Memory B cell (primary cell): Measurements from ENCODE around the gene GYPC.
"Not testable (repeated sequence)": the region's sequence is repeated elsewhere in the genome, so short reads cannot be mapped to it uniquely, and the experiment has no call there.

ENCODE experiments used
- ATAC-seq: fragments of 150-1000 bp; cut with Tn5 transposase; 2 replicates; pipeline ENCODE4 v1.10.0; 2021; ENCODE audit warnings: low read depth, mild to moderate bottlenecking, moderate library complexity
- DNase-seq, 2 donors: peaks; one replicate each; pipeline ENCODE4 v3.0.0; 2022; ENCODE audit warnings: low spot score in 2 of 2
- H3K27ac Mint-ChIP-seq: one replicate; pipeline ENCODE4 v1.8.0; 2022; ENCODE audit warnings: mild to moderate bottlenecking, moderate library complexity, mixed read lengths
- H3K27me3 Mint-ChIP-seq: one replicate; pipeline ENCODE4 v1.8.0; 2022; ENCODE audit warnings: mixed read lengths
- H3K36me3 Mint-ChIP-seq: one replicate; pipeline ENCODE4 v1.8.0; 2022; ENCODE audit warnings: mild to moderate bottlenecking, mixed read lengths
- H3K4me1 Mint-ChIP-seq: one replicate; pipeline ENCODE4 v1.8.0; 2022; ENCODE audit warnings: mixed read lengths
- H3K4me3 Mint-ChIP-seq: one replicate; pipeline ENCODE4 v1.8.0; 2022; ENCODE audit warnings: mild to moderate bottlenecking, moderate library complexity, mixed read lengths
- H3K9me3 Mint-ChIP-seq: one replicate; pipeline ENCODE4 v1.8.0; 2022; ENCODE audit warnings: mixed read lengths

Gene GYPC, protein sequence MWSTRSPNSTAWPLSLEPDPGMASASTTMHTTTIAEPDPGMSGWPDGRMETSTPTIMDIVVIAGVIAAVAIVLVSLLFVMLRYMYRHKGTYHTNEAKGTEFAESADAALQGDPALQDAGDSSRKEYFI

DNA sequence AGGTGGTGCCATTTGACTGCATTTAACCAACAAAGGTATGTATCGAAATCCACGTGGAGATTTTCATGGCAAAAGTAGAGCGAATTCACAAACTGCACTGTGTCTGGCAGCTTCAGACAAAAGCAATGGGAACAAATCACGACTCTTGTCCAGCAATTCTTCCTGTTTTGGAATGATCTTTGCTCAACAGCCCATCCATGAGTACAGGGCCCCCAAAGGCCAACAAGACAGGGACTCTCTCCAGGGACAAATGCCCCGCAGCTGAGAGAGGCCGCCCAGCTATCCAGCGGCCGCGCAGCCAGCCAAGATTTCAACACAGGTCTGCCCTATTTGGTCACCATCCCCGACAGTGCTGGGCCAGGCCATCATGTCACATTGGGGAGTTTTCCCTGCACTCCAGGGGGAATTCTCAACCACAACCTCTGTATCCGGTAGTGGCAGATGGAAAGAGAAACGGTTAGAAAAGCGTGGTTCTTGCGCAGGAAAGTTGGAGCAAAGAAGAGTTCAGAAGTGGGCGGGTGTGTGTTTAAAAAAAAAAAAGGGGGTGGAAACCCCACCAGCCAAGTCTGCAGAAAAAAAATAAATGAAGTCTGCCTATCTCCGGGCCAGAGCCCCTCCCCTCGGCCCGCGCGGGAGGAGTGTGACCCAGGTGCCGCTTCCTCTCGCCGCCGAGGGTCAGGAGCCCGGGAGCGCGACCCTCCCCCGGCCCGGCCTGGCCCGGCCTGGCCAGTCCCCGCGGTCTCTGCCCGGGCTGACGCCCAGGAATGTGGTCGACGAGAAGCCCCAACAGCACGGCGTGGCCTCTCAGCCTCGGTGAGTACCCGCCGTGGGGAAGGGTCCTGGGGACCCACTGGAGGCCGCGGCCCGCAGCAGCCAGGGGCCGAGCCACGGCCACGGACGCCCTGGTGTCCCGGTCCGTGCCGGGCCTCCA lies at the start of gene GYPC:
GYPC (plus strand) TSS at position 659 of the 931 bp plus-strand sequence; CDS start at position 765, 106 bp downstream.
- Mint-ChIP-seq H3K27ac (peak within 1 kb of the TSS; percentile 94), H3K36me3 (no peaks in the 10 kb centered on the region), H3K4me1 (peaks cover 32% of the 10 kb centered on the region), H3K4me3 (peak within 1 kb of the TSS; percentile 96), H3K27me3 (no peaks in the 10 kb centered on the region), H3K9me3 (peaks cover 3% of the 10 kb centered on the region)
- DNase-seq = peak in 1 of 2 donors; percentile 31
- ATAC-seq = peak; percentile 41

DNA sequence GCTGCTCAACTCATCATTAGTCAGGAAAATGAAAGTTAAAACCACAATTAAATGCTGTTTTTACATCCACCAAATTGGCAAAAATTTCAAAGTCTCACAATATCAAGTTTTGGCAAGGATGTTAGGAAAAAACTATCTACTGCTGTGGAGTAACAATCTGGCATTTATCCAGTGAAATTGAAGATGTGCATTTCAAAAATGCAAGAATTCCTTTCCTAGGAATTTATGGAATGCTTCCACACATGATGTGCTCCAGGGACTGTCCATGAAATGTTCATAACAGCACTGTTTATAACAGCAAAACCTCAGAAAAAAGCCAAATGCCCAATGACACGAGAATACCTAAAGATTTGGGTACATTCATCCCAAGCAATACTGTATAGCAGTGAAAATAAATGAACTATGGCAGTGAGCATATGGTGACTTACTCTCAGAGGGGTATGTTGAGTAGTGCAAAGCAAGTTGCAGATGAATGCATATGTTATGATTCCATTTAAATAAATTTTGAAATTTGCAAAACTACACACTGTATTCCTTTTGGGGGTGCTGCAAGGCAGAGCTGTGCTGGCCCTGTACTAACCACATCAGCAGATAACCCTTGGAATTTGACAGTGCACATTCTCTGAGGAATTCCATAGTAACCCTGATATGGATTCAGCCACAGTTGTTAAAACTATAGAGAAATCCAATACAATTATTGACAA lies 41.3 kb upstream of the GYPC start:
- H3K36me3 Mint-ChIP-seq = no peaks in the 10 kb centered on the region
- ATAC-seq (no peak), DNase-seq (no peak)
- H3K4me3 Mint-ChIP-seq = no peak overlapping the region
- H3K27me3 Mint-ChIP-seq = no peaks in the 10 kb centered on the region
- no peaks in the 10 kb centered on the region for H3K9me3 Mint-ChIP-seq
- H3K27ac Mint-ChIP-seq = no peak overlapping the region
- peaks cover 4% of the 10 kb centered on the region for H3K4me1 Mint-ChIP-seq

DNA sequence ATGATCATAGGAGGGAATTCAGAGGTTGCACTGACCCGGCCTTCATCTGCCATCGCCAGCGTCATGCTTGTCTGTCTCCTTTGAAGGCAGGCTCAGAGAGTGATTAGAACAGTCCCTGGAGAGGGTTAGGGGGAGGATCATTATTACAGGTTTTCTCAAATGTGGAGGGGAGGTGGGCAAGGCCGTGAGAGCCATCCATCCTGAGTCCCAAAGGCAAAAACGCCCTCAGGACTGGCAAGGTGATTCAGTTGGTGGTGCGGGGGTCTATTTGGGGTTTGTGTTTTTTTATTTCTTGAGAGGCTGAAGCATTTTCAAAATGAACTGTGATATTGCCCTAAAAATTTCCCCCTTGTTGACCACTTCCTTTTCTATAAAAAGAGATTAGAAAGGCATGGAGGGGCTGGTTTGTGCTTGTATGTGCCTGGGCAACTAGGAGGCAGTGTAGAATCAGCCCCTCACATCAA lies 39.3 kb upstream of the GYPC start:
- no peaks in the 10 kb centered on the region for H3K27me3 Mint-ChIP-seq
- no peak for ATAC-seq
- no peak for DNase-seq
- peaks cover 4% of the 10 kb centered on the region for H3K4me1 Mint-ChIP-seq
- peaks cover 2% of the 10 kb centered on the region for H3K9me3 Mint-ChIP-seq
- H3K27ac Mint-ChIP-seq = no peak overlapping the region
- no peak overlapping the region for H3K4me3 Mint-ChIP-seq
- no peaks in the 10 kb centered on the region for H3K36me3 Mint-ChIP-seq

DNA sequence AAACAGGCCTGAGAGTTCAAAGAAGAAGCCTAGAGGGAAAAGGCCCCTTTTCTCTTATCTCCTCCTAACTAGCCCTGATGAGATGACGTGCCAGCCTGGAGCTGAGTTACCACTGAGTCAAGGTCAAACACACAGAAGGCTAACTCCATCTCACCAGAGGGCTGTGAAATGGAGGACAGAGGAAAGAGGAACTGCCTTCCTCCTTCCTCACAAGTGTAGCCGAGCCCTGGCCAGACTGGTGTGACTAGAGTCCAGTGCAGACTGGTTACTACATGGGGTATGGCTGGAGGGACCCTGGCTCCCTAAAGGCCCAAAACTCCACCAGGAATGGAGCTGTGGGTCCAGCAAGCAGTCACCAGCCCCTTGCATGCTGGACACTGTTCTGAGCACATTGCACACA lies 35.7 kb upstream of the GYPC start:
- DNase-seq = no peak
- no peaks in the 10 kb centered on the region for H3K36me3 Mint-ChIP-seq
- H3K4me1 Mint-ChIP-seq = peaks cover 4% of the 10 kb centered on the region
- H3K27me3 Mint-ChIP-seq = peaks cover 2% of the 10 kb centered on the region
- ATAC-seq = no peak
- peaks cover 3% of the 10 kb centered on the region for H3K9me3 Mint-ChIP-seq
- H3K27ac Mint-ChIP-seq = no peak overlapping the region
- no peak overlapping the region for H3K4me3 Mint-ChIP-seq

DNA sequence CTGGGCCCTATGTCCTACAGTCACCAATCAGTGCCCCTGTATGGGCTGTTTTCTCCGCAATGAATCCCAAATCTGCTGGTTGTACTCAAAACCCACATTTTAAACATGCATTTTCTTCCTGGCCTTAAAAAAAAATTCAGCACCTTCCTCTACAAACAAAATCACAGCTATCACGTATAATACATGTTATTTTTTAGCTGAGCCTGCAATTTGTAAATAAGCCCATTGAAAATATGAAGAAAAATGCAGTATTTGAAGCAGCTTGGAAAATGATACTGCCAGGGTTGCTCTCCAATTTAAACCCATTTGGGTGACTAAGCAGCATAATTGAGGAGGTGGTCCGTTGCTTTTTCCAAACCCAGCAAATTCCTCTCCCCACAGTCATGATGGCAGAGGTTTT lies 33.0 kb upstream of the GYPC start:
- peaks cover 3% of the 10 kb centered on the region for H3K9me3 Mint-ChIP-seq
- DNase-seq = no peak
- H3K27me3 Mint-ChIP-seq = peaks cover 7% of the 10 kb centered on the region
- H3K36me3 Mint-ChIP-seq = no peaks in the 10 kb centered on the region
- no peaks in the 10 kb centered on the region for H3K4me1 Mint-ChIP-seq
- H3K4me3 Mint-ChIP-seq = no peak overlapping the region
- ATAC-seq = no peak
- H3K27ac Mint-ChIP-seq = no peak overlapping the region

DNA sequence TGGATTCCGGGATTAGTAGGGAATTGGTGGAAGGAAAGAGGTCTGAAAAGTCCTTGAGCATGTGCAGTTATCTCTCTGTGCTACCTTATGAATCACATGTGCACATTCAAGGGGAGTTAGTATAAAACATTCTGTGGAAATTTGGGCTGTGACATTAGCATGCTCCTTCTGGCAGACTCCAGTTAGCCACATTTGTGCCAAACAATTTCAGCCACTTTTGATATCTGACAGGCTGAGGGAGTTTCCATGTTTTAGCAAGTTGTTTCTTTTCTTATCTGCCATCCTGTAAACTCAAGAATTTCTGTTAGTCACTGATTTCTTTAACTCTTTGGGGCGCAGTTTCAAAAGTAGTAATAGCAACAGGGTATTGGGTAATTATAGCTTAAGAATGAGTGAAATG lies 28.3 kb upstream of the GYPC start:
- Mint-ChIP-seq H3K36me3 (no peaks in the 10 kb centered on the region), H3K4me1 (peaks cover 3% of the 10 kb centered on the region), H3K27ac (no peak overlapping the region), H3K4me3 (no peak overlapping the region), H3K9me3 (no peaks in the 10 kb centered on the region), H3K27me3 (peaks cover 7% of the 10 kb centered on the region)
- DNase-seq (no peak), ATAC-seq (no peak)

DNA sequence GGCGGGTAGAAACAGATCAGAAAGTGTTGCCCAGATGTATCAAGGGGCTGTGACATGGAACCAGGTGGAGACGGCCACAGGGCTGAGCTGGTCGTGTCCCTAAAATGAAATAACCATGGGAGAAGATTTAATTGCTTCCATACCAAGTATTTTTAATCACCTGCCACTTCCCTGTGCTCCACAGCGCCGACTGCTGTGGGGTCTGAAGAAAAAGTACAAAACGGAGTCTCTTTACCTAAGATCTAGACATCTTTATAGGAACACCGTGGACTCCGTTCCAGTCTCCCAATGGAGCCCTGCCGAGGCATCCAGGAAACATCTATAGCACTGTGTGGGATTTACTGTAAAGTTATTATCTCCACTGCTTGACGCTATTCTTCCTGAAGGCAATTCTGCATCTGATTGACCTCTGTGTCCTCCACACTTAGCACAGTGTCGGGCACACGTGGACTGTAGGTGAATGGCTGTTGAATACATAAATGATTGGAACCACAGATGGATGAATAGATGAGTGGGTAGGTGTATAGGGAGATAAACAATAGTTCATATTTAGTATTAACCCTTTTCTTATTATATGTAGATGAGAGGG lies 21.6 kb upstream of the GYPC start:
- no peak for ATAC-seq
- DNase-seq = no peak

DNA sequence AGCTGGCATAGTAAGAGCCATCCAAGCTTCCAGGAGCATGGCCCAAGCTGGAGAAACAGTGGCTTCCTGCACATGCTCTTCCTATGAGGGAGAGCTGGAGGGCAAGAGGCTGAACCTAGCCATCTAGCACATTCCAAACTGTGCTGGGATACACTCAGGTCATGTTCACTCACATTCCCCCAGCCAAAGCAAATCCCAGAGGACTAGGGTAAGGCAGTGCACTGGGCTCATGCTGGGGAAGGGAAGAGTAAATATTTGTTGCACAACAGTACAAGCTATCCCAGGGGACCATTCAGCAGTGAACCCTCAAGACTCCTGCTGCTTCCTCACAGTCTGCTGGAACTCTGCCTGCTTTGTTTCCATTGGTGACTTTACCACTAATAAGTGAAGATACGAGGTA lies 20.7 kb upstream of the GYPC start:
- no peaks in the 10 kb centered on the region for H3K9me3 Mint-ChIP-seq
- H3K27ac Mint-ChIP-seq = no peak overlapping the region
- DNase-seq = no peak
- peaks cover 4% of the 10 kb centered on the region for H3K27me3 Mint-ChIP-seq
- ATAC-seq = no peak
- no peaks in the 10 kb centered on the region for H3K36me3 Mint-ChIP-seq
- no peak overlapping the region for H3K4me3 Mint-ChIP-seq
- peaks cover 11% of the 10 kb centered on the region for H3K4me1 Mint-ChIP-seq

More for the DNA sequence above, 21.6 kb upstream of the GYPC start:
- no peaks in the 10 kb centered on the region for H3K9me3 Mint-ChIP-seq
- no peaks in the 10 kb centered on the region for H3K36me3 Mint-ChIP-seq
- H3K4me3 Mint-ChIP-seq = no peak overlapping the region
- H3K27me3 Mint-ChIP-seq = peaks cover 4% of the 10 kb centered on the region
- H3K4me1 Mint-ChIP-seq = peaks cover 11% of the 10 kb centered on the region
- no peak overlapping the region for H3K27ac Mint-ChIP-seq

DNA sequence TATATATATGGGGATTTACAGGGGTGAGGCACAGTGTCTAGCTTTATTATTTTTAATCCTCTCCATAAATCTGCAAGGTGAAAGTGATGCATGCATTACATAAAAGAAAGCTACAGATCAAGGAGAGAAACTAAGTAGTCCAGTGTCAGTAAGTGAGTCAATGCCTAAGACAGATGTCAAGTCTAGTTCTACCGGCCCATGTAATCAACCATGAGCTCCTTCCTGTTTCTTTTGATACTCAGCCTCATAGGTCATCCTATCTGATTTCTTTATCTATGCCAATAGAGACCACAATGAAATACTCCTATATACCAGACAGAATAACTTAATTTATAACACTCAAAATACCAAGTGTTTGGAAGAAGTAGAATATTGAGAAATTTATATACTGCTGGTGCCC lies 20.2 kb upstream of the GYPC start:
- no peaks in the 10 kb centered on the region for H3K9me3 Mint-ChIP-seq
- H3K4me3 Mint-ChIP-seq = no peak overlapping the region
- H3K36me3 Mint-ChIP-seq = no peaks in the 10 kb centered on the region
- DNase-seq (no peak), ATAC-seq (no peak)
- no peak overlapping the region for H3K27ac Mint-ChIP-seq
- peaks cover 11% of the 10 kb centered on the region for H3K4me1 Mint-ChIP-seq
- peaks cover 4% of the 10 kb centered on the region for H3K27me3 Mint-ChIP-seq

DNA sequence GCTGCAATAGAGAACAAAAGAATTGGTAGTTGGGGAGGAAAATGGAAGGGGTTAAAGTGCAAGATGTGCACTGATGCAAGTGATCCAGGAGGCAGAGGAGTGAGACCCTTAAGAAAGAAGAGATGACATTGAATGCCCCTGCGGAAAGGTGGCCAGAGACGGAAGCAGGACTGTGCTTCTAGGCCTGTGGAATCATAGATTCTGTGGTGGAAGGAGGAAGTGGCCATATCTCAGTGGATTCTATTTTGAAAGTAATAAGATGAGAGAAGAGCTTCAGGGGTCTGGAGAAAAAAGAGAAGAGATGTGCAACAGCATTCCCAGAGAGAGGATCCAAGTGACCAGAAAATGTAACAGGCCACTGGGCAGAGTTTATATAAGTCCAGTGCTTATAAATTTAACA lies 18.6 kb upstream of the GYPC start:
- H3K27me3 Mint-ChIP-seq = peaks cover 4% of the 10 kb centered on the region
- no peaks in the 10 kb centered on the region for H3K36me3 Mint-ChIP-seq
- H3K4me1 Mint-ChIP-seq = peaks cover 11% of the 10 kb centered on the region
- no peak overlapping the region for H3K4me3 Mint-ChIP-seq
- no peak overlapping the region for H3K27ac Mint-ChIP-seq
- H3K9me3 Mint-ChIP-seq = no peaks in the 10 kb centered on the region
- ATAC-seq = no peak
- no peak for DNase-seq

DNA sequence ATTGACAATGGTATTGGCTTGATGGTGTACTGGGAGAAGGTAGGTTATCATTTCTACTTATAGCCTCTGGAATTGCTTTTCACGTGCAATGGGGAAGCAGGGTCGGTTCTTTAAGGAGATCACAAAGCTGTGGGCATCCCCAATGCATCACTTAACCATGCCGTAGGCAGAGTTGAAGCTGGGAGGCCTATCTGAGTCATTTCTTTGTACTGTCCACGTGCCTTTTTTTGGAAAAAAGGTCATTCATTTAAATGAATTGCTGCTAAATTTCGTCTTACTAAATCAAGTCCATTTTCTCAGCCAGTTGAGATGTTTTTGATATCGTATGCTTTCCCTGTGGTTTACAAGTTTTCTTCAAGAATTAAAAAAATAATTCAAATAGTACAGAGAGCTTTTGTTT lies 17.2 kb upstream of the GYPC start:
- no peak overlapping the region for H3K27ac Mint-ChIP-seq
- H3K9me3 Mint-ChIP-seq = no peaks in the 10 kb centered on the region
- DNase-seq (no peak), ATAC-seq (no peak)
- H3K36me3 Mint-ChIP-seq = no peaks in the 10 kb centered on the region
- H3K4me3 Mint-ChIP-seq = no peak overlapping the region
- H3K4me1 Mint-ChIP-seq = peaks cover 4% of the 10 kb centered on the region
- H3K27me3 Mint-ChIP-seq = peaks cover 4% of the 10 kb centered on the region

DNA sequence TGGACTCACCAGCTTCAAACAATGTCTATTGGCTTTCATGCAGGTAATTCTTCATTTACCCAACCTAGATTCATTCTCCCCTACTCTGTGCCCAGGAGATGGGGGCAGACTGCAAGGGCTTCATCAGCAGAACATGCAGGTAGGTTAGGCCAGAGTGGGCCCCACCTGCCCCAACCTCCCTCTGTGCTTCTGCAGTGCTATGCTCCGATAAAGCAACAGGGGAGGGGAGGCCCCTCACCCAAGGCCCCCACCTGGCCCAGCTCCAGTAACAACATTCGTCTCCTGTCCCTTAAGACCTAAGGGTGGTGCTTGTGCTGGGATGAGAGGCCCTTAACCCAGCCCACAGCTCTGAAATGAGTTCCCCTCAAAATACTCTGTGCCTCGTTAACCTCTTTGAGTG lies 16.7 kb upstream of the GYPC start:
- DNase-seq = no peak
- Mint-ChIP-seq H3K9me3 (no peaks in the 10 kb centered on the region), H3K4me1 (no peaks in the 10 kb centered on the region), H3K36me3 (no peaks in the 10 kb centered on the region), H3K27ac (no peak overlapping the region), H3K4me3 (no peak overlapping the region), H3K27me3 (peaks cover 2% of the 10 kb centered on the region)
- no peak for ATAC-seq

DNA sequence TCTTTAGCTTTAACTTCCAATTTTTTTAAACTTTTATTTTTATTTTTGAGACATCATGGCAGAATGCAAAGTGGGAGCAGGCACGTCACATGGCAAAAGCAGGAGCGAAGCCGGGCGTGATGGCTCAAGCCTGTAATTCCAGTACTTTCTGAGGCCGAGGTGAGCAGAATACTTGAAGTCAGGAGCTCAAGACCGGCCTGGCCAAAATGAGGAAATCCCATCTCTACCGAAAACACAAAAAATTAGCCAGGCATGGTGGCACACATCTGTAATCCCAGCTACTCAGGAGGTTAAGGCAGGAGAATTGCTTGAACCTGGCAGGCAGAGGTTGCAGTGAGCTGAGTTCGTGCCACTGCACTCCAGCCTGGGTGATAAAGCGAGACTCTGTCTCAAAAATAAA lies 14.7 kb upstream of the GYPC start:
- H3K4me1 Mint-ChIP-seq, H3K36me3 Mint-ChIP-seq, DNase-seq, H3K27me3 Mint-ChIP-seq, ATAC-seq, H3K27ac Mint-ChIP-seq, H3K4me3 Mint-ChIP-seq, H3K9me3 Mint-ChIP-seq: not testable (repeated sequence)

DNA sequence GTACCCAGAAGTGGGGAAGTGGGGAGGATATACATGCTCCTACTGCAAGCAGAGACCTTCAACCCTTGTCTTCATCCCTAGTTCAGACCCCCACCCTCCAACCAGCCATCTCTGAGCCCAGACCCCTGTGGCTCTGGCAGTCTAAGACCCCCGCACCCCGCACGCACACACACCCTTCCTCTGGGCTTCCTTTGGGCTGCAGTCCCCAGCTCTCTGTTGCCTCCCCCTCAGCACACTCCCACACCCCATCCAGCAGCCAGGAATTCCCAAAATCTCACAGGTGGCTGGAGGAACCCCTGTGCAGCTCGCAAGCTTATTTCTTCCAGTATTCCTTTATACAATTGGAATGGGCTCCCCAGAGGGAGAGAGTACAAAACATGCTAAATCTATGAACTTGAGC lies 13.9 kb upstream of the GYPC start:
- ATAC-seq (no peak), DNase-seq (no peak)
- H3K27ac Mint-ChIP-seq = no peak overlapping the region
- H3K4me3 Mint-ChIP-seq = no peak overlapping the region
- H3K4me1 Mint-ChIP-seq = peaks cover 9% of the 10 kb centered on the region
- H3K27me3 Mint-ChIP-seq = peaks cover 2% of the 10 kb centered on the region
- H3K9me3 Mint-ChIP-seq = no peaks in the 10 kb centered on the region
- no peaks in the 10 kb centered on the region for H3K36me3 Mint-ChIP-seq
